ENCODE measurements around the gene CACHD1.

CACHD1 gene

GRCh38 chr1:64469977-64470664, at the start of gene CACHD1:
Gene CACHD1, plus strand, starts transcription at chr1:64470129. Its CDS starts 616 bp downstream, at chr1:64470745.
- peak; percentile 11 for DNase-seq (ENCODE audit: low read depth)

- DNase-seq (ENCODE audit: low read depth): no peak
These were observed 48.6 kb upstream of the CACHD1 start for GRCh38 chr1:64421377-64421776.

- no peak for DNase-seq (ENCODE audit: low read depth)
These were observed 46.4 kb upstream of the CACHD1 start for GRCh38 chr1:64423526-64423925.

GRCh38 chr1:64424412-64424811, 45.5 kb upstream of the CACHD1 start:
- DNase-seq (ENCODE audit: low read depth): no peak

GRCh38 chr1:64425521-64425920, 44.4 kb upstream of the CACHD1 start:
- DNase-seq (ENCODE audit: low read depth): no peak

GRCh38 chr1:64426681-64427080, 43.2 kb upstream of the CACHD1 start:
- no peak for DNase-seq (ENCODE audit: low read depth)

- no peak for DNase-seq (ENCODE audit: low read depth)
These were observed 42.0 kb upstream of the CACHD1 start for GRCh38 chr1:64427879-64428278.

- no peak for DNase-seq (ENCODE audit: low read depth)
These were observed 36.6 kb upstream of the CACHD1 start for GRCh38 chr1:64433308-64433707.

GRCh38 chr1:64433747-64434146, 36.2 kb upstream of the CACHD1 start:
- no peak for DNase-seq (ENCODE audit: low read depth)

GRCh38 chr1:64435000-64435399, 34.9 kb upstream of the CACHD1 start:
- no peak for DNase-seq (ENCODE audit: low read depth)

GRCh38 chr1:64437453-64437852, 32.5 kb upstream of the CACHD1 start:
- DNase-seq (ENCODE audit: low read depth): no peak

GRCh38 chr1:64440183-64440826, 29.6 kb upstream of the CACHD1 start:
- no peak for DNase-seq (ENCODE audit: low read depth)

GRCh38 chr1:64451440-64451839, 18.5 kb upstream of the CACHD1 start:
- no peak for DNase-seq (ENCODE audit: low read depth)

GRCh38 chr1:64453688-64454087, 16.2 kb upstream of the CACHD1 start:
- no peak for DNase-seq (ENCODE audit: low read depth)

- no peak for DNase-seq (ENCODE audit: low read depth)
These were observed 11.0 kb upstream of the CACHD1 start for GRCh38 chr1:64458915-64459314.

- no peak for DNase-seq (ENCODE audit: low read depth)
These were observed 10.2 kb upstream of the CACHD1 start for GRCh38 chr1:64459743-64460142.

- no peak for DNase-seq (ENCODE audit: low read depth)
These were observed 3.9 kb upstream of the CACHD1 start for GRCh38 chr1:64466033-64466432.

GRCh38 chr1:64469116-64469976, 583 bp upstream of the CACHD1 start:
- no peak for DNase-seq (ENCODE audit: low read depth)

- DNase-seq (ENCODE audit: low read depth): no peak
These were observed 812 bp downstream of the CACHD1 start for GRCh38 chr1:64470665-64471217.

GRCh38 chr1:64471218-64472039, 1.5 kb downstream of the CACHD1 start:
- no peak for DNase-seq (ENCODE audit: low read depth)

GRCh38 chr1:64472040-64472376, 2.1 kb downstream of the CACHD1 start:
- DNase-seq (ENCODE audit: low read depth): no peak

GRCh38 chr1:64472805-64473204, 2.9 kb downstream of the CACHD1 start:
- no peak for DNase-seq (ENCODE audit: low read depth)

Data from activated T-helper 1 cell treated with Interleukin-2 at 50 U/mL for 16 hours (primary cell).